HG03103 (cell line): Measurements from ENCODE around the gene CD300E.

ENCODE experiments used
- ATAC-seq: cut with Tn5 transposase; IDR thresholded peaks from one replicate; pipeline ENCODE4 v1.9.1; 2021; ENCODE audit warnings: low read depth; ENCODE audit not compliant: unreplicated experiment

CD300E gene

DNA sequence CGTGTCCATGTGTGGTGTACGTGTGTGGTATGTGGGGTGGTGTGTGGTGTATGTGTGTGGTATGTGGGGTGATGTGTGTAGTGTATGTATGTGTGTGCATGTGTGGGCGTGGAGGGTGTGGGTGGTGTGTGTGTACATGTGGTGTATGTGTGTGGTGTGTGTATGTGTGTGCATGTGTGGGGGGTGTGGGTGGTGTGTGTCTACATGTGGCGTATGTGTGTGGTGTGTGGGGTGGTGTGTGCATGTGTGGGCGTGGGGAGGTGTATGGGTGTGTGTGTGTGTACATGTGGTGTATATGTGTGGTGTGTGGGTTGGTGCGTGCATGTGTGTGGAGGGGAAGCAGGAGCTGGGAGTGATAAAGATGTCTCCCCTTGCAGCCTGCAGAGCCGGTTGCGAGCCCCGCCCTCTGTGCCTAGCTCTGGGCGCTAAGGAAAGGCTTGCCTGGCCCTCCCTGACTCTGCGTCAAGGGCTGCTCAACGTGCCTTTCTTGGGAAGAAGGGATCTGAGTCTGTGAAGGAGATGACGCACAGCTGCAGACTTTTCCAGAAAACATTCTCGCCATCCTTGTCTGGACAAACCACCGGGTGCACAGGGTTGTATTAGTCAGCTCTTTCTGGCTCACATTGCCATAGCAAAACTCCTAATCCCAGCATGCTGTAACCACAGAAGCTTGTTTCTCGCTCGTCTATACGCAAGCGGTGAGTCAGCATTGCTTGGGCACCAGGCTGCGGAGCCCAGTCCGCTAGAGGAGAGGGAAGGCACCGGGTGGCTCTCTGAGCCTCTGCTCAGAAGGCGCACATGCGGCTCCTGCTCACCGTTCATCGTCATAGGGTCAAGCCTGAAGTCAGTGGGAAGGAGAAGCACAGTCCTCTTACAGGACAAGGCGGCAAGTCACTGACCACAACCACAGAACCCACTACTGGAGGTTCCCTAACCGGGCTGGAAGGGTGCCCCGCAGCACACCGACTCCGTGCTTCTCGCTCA, 54.2 kb downstream of the CD300E start:
- ATAC-seq, result no peak

DNA sequence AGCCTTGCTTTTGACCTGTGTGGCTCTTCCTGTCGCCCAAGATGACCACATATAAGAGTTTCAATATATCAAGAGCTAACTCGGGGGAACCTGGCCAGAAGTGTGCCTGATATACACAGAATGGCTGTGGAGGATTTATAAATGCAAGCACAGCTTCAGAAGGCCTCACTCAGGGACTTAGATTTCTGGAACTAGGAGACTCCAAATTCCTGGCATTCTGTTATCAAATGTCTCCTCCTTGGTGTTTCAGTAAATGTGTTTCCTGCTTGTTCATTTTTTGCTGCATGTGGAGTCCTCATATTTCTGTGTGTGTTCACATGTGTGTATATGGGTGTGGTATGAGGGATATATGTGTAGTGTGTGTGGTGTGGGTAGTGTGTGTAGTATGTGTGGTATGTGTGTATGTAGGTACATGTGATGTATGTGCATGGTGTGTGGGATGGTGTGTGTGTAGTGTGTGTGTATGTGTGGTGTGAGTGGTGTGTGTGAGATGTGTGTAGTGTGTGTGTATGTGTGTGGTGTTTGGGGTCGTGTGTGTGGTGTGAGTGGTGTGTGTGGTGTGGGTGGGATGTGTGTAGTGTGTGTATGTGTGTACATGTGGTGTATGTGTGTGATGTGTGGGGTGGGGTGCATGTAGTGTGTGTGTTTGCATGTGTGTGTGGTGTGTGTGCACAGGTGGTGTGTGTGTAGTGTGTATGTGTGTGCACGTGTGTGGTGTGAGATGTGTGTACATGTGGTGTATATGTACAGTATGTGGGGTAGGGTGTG, 55.2 kb downstream of the CD300E start:
- ATAC-seq, result no peak

DNA sequence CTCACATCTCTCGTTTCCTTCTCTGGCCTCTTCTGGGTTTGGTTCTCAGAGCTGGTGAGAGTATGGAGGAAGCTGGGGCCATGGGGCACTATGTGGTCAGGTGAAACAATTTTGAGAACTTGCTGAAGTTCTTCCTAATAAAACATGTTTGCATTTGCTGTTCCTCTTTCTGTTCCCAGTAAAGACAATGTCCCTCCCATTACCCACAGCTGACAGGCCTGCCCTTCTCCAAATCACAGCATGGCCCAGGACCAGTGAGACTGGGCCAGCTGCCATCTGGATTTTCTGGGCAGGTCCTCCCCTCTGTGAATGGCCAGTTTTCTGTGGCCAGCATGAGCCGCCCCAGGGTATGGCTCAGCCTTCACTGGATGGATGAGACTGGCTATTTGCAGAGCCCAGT, 56.1 kb downstream of the CD300E start, which contains the start of gene CD300H:
TSS of gene CD300H (minus strand) at position 113 of the 400 bp plus-strand sequence.
- no peak for ATAC-seq

DNA sequence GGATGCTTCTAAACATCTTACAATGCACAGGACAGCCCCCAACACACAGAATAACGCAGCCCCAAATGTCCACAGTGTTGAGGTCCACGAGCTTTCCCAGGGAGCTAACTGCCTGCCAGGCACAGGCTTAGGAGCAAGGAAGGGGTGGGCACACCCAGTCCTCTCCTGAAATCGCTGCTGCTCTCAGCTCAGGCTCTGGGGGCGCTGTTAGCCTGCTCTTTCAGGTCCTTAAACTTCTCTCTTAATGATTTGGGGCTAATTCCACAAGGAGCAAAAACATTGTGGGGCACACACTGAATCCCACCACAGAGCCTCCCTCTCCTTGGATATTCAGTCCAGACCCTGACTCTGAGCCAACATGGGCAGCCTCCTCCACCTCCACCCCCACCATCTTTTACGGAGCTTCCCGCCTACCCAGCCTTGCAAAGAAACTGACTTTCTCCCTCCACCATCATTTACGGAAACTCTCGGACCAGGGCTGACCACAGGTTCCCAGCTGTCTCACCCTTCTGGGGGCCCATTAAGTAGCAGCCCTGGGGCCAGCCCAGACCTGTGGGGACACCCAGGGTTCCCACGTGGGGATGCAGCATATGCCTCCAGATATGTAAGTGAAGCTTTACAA, 57.3 kb downstream of the CD300E start:
- no peak for ATAC-seq

DNA sequence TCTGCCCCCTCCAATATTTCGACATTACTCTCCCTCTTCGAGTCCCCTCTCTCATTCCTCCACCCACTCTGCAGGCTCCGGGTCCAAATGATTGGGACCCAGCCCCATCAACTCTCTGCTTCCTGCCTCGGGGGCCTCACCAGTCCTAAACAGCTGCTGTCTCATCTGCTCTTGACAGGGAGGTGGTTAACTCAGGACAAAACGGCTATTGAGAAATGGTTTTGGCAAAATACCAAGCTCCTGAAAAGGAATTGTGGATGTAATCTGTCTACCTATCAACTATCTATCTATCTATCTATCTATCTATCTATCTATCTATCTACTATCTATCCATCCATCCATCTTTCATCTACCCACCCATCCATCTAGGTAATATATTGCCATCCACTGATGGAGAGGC, 58.4 kb downstream of the CD300E start:
- ATAC-seq, result no peak

DNA sequence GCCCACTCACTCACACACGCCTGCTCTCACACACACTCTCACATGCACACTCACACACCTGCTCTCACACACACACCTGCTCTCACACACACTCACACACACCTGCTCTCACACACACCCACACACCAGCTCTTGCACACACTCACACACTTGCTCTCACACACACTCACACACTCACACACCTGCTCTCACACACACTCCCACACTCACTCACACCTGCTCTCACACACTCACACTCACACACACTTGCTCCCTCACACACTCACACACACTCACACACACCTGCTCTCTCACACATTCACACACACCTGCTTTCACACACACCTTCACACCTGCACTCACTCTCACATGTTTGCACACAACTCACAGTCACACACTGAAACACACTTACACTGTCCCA, 60.2 kb downstream of the CD300E start:
- ATAC-seq, result no peak

DNA sequence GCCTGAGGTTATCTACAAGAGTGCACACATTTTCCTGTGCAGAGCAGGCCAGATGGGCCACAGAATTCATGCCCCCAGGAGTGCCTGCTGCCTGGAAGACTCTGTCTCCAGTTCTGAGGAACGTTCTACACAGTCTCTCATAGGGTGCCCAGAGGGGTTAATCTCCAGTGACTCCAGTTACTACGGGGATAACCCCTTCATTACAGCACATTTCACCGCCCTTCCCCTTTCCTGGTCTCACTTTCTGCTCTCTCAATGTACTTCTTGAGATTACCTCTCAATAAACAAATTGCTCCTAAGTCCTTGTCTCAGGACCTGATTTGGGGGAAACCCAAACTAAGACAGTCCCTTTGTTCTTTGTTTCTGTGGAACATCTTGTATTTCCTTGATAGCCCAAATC, 62.0 kb downstream of the CD300E start:
- no peak for ATAC-seq
